GM15510 (cell line): ENCODE measurements around the gene MBIP.

Experiments used
- POLR2A ChIP-seq: IDR thresholded peaks from 3 replicates; pipeline ENCODE4 v1.6.1; 2011; ENCODE audit warnings: borderline replicate concordance; ENCODE audit not compliant: insufficient read length; ENCODE audit errors: extremely low read depth

The MBIP gene

GRCh38 chr14:36320200-36320896, at the start of gene MBIP:
MBIP (minus strand) TSS chr14:36320637; CDS start chr14:36320588, 49 bp downstream.
- TF ChIP-seq POLR2A: peak; percentile 54

- no peak for TF ChIP-seq POLR2A
Measured at GRCh38 chr14:36367985-36368774, 47.7 kb upstream of the MBIP start.

GRCh38 chr14:36365766-36366165, 45.3 kb upstream of the MBIP start:
- TF ChIP-seq POLR2A: no peak

- TF ChIP-seq POLR2A: no peak
Measured at GRCh38 chr14:36363704-36364103, 43.3 kb upstream of the MBIP start.

- no peak for TF ChIP-seq POLR2A
Measured at GRCh38 chr14:36362648-36363047, 42.2 kb upstream of the MBIP start.

- no peak for TF ChIP-seq POLR2A
Measured at GRCh38 chr14:36361210-36361853, 40.9 kb upstream of the MBIP start.

GRCh38 chr14:36356862-36357261, 36.4 kb upstream of the MBIP start:
- TF ChIP-seq POLR2A: no peak

GRCh38 chr14:36346052-36346451, 25.6 kb upstream of the MBIP start:
- TF ChIP-seq POLR2A: no peak

GRCh38 chr14:36344211-36344610, 23.8 kb upstream of the MBIP start:
- TF ChIP-seq POLR2A: no peak

- TF ChIP-seq POLR2A: no peak
Measured at GRCh38 chr14:36340276-36340890, 19.9 kb upstream of the MBIP start.

GRCh38 chr14:36339816-36340215, 19.4 kb upstream of the MBIP start:
- TF ChIP-seq POLR2A: no peak

- no peak for TF ChIP-seq POLR2A
Measured at GRCh38 chr14:36333119-36333518, 12.7 kb upstream of the MBIP start.

- TF ChIP-seq POLR2A: no peak
Measured at GRCh38 chr14:36325853-36326252, 5.4 kb upstream of the MBIP start.

- no peak for TF ChIP-seq POLR2A
Measured at GRCh38 chr14:36324897-36325296, 4.5 kb upstream of the MBIP start.

GRCh38 chr14:36320897-36321381, 502 bp upstream of the MBIP start:
- TF ChIP-seq POLR2A: no peak
